Type B pancreatic cell (in vitro differentiated cells): ENCODE data around the gene UBE3C. TPM values are rescaled to one million over a fixed set of nuclear protein-coding genes. Genes with fewer than 3 reads are reported as not detected.

Source experiments
- DNase-seq: peaks from one replicate; pipeline ENCODE4 v3.0.0; 2021; ENCODE audit warnings: mixed read lengths; ENCODE audit not compliant: unreplicated experiment; ENCODE audit errors: extremely low spot score
- H3K27ac Mint-ChIP-seq: 2 replicates; pipeline ENCODE4 v1.8.0; 2021; ENCODE audit warnings: mild to moderate bottlenecking, mixed read lengths
- H3K27me3 Mint-ChIP-seq: 2 replicates; pipeline ENCODE4 v1.8.0; 2021; ENCODE audit warnings: mixed read lengths
- H3K36me3 Mint-ChIP-seq: 2 replicates; pipeline ENCODE4 v1.8.0; 2021; ENCODE audit warnings: mixed read lengths
- H3K4me1 Mint-ChIP-seq: one replicate; pipeline ENCODE4 v1.8.0; 2021; ENCODE audit warnings: mixed read lengths; ENCODE audit not compliant: unreplicated experiment
- H3K4me3 Mint-ChIP-seq: 2 replicates; pipeline ENCODE4 v1.8.0; 2021; ENCODE audit warnings: mild to moderate bottlenecking, mixed read lengths
- H3K9me3 Mint-ChIP-seq: 2 replicates; pipeline ENCODE4 v1.8.0; 2021; ENCODE audit warnings: mixed read lengths
- total RNA-seq: library from RNA; stranded (reverse); gene quantifications from 2 replicates; pipeline ENCODE4 v1.2.1, GENCODE V29; 2021; ENCODE audit warnings: low replicate concordance
- TF ChIP-seq, protein P1 (sequence below): fragments of 200-600 bp; sonication (generic); conservative IDR thresholded peaks from 2 replicates; pipeline ENCODE4 v1.5.0; 2021; ENCODE audit warnings: antibody characterized with exemption, mild to moderate bottlenecking

The UBE3C gene
- total RNA-seq, 1 donor from 2014 or later, result 51.6 TPM

DNA sequence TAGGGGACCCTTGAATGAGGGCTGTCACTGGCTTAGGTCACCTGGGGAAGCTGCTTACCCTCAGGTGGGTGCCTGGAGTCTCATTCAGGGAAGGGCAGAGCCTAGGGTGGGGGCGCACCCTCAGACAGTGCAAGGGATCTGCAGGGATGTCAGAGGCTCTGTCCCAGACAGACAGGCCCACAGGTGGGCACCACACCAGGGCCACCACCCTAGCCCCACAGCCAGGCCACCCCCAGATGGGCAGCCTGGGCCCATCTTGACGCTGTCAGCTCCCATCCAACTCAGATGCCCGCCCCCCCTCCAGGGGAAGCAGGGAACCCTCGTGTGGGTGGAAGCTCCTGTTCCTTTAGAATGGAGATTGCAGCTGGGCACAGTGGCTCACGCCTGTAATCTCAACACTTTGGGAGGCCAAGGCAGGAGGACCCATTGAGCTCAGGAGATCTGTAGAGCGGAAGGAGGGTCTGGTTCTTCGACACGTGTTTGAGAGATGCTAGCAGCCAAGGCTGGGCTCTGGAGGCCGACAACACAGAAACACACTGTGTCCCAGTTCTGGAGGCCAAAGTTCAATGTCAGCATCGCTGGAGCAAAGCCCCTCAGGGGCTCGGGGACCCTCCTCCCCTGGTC lies 139.6 kb downstream of the UBE3C start:
- Mint-ChIP-seq H3K36me3 (no peaks in the 10 kb centered on the region), H3K4me1 (peaks cover under 1% of the 10 kb centered on the region), H3K27me3 (no peaks in the 10 kb centered on the region), H3K4me3 (no peak overlapping the region), H3K27ac (no peak overlapping the region), H3K9me3 (no peaks in the 10 kb centered on the region)
- TF ChIP-seq, protein P1, sequence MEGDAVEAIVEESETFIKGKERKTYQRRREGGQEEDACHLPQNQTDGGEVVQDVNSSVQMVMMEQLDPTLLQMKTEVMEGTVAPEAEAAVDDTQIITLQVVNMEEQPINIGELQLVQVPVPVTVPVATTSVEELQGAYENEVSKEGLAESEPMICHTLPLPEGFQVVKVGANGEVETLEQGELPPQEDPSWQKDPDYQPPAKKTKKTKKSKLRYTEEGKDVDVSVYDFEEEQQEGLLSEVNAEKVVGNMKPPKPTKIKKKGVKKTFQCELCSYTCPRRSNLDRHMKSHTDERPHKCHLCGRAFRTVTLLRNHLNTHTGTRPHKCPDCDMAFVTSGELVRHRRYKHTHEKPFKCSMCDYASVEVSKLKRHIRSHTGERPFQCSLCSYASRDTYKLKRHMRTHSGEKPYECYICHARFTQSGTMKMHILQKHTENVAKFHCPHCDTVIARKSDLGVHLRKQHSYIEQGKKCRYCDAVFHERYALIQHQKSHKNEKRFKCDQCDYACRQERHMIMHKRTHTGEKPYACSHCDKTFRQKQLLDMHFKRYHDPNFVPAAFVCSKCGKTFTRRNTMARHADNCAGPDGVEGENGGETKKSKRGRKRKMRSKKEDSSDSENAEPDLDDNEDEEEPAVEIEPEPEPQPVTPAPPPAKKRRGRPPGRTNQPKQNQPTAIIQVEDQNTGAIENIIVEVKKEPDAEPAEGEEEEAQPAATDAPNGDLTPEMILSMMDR, result no peak
- DNase-seq, result no peak

DNA sequence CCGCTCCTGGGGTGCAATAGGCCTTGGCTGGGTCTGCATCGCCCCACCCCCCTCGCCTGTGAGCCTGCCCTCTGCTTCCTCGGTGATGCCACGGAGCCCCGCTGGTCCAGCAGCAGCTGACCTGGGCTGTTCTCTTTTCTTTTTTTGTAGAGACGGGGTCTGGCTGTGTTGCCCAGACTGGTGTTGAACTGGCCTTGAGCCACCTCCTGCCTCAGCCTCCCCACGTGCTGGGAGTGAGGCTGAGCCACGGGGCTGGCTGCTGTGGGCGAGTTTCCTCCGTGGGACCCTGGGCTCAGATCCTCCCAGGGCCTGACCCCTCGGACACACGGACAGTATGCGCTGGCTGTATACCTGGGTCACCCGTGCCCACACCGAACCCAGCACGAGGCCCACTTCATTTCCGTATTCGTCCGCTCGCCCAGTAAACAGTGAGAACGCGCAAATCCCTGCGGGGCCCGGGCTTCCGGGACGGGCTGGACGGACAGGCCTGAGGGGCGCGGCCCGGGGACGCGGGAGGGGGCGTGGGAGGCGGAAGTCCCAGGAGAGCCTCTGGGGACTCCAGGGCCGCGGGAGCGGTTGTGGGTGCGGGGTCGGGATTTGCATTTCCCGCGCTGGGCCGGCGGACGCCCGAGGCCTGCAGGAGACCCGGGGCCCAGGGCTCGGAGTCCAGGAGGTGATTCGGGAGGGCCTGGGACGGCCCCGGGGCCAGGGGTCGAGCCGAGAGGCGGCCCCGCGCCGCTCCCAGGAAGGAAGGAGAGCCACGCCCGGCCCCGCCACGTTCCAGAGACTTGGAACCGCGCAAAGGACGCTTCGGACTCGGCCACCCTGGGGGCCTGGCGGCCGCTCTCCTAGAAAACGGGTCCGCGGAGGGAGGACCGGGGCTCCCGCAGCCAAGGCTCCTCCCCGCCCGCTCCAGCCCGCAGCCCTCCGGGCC lies 140.3 kb downstream of the UBE3C start:
- DNase-seq, result no peak
- no peaks in the 10 kb centered on the region for H3K27me3 Mint-ChIP-seq
- TF ChIP-seq, protein P1, result no peak
- H3K9me3 Mint-ChIP-seq, result no peaks in the 10 kb centered on the region
- no peak overlapping the region for H3K27ac Mint-ChIP-seq
- no peak overlapping the region for H3K4me3 Mint-ChIP-seq
- no peaks in the 10 kb centered on the region for H3K36me3 Mint-ChIP-seq
- no peaks in the 10 kb centered on the region for H3K4me1 Mint-ChIP-seq

DNA sequence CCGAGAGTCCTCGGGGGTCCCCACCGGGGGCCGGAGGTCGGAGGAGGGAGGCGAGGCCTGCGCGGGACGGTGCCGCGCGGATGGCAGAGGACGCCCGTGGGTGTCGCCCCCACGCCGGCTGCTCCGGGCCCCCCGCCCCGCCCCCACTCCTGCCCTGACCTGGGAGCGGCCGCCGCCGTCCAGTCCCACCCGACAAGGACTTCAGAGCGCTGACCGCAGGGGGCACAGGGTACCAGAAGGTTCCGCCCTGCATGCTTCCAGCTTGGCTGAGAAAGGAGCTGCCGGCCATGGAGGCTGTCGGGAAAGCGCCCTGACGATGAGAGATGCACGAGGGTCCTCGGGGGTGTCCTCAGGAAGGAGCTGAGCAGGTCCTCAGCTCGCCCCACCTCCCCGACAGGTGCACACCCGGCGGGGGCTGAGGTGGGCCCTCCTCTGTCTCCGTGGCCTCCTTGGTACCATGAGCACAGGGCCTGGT lies 141.1 kb downstream of the UBE3C start:
- Mint-ChIP-seq H3K9me3 (no peaks in the 10 kb centered on the region), H3K4me3 (no peak overlapping the region), H3K27ac (no peak overlapping the region), H3K36me3 (no peaks in the 10 kb centered on the region), H3K4me1 (no peaks in the 10 kb centered on the region), H3K27me3 (no peaks in the 10 kb centered on the region)
- TF ChIP-seq, protein P1, result no peak
- DNase-seq, result no peak

DNA sequence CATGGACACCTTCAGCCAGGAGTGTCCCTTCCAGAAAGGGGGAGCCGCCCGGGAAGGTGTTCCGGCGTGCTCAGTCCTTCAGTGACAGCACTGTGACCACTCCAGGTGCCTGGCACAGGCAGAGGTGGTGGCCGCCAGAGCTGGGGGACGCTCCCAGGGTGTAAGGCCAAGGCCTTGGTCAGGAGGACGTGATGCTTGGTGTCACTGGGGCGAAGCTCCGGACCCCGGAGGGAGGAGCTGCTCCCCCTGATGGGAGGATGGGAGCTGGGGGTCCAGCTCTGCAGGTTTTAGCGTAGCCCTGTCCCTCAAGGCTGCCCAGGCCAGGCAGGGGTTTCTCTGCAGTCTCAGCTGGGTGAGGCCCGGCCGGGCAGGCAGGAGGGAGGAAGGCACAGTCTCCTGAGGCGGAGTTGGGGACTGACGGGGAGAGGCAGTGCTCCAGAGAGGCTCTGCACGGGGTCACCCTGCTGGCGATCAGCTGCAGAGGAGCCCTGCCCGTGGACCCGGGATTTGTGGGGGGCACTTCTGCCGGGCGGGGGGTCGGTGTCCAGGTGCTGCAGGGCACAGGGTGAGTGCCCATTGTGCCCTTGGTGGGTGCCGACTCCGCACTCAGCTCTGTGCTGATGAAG lies 141.6 kb downstream of the UBE3C start:
- no peak overlapping the region for H3K4me3 Mint-ChIP-seq
- H3K9me3 Mint-ChIP-seq, result no peaks in the 10 kb centered on the region
- no peak for DNase-seq
- no peak overlapping the region for H3K27ac Mint-ChIP-seq
- H3K4me1 Mint-ChIP-seq, result no peaks in the 10 kb centered on the region
- no peaks in the 10 kb centered on the region for H3K36me3 Mint-ChIP-seq
- TF ChIP-seq, protein P1, result no peak
- no peaks in the 10 kb centered on the region for H3K27me3 Mint-ChIP-seq

DNA sequence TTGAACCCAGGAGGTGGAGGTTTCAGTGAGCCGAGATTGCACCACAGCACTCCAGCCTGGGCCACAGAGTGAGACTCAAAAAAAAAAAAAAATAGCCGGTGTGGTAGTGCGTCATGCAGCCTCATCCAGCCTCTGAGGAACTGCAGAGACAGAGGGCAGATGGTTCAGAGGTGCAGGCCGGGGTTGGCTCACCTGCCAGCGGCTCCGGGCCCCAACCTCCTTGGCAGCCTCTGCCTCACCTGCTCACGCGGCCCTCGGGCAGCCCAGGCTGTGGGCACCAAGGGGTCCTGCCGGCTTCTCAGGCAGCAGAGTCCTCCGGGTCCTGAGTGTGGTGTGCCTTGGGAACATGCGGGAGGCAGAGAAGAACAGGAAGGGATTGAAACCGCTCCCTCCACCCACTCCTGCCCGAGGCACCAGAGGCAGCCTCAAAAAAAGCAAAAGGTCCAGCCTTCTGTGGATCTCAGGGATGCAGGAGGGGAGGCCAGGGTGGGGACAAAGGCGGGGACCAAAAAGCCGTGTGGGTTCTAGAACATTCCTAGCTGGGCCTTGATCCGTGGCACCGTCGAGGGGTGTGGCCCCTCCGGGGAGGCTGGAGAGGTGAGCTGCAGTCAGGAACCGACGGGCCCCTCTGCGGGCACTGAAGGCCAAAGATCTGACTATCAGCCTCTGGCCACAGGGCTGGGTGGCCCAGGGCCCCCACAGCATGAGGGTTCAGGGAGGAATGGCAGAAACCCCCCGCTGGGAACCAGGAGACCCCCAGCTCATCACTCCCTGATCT lies 142.7 kb downstream of the UBE3C start:
- Mint-ChIP-seq H3K27ac (no peak overlapping the region), H3K4me1 (no peaks in the 10 kb centered on the region), H3K36me3 (no peaks in the 10 kb centered on the region), H3K4me3 (no peak overlapping the region), H3K9me3 (no peaks in the 10 kb centered on the region), H3K27me3 (no peaks in the 10 kb centered on the region)
- TF ChIP-seq, protein P1, result no peak
- DNase-seq, result no peak
